ENCODE data around the gene RAB6B. TPM values are rescaled to one million over a fixed set of nuclear protein-coding genes. Genes with fewer than 3 reads are reported as not detected.

RAB6B gene
- polyA plus RNA-seq, 1 experiment: 3.0 TPM

DNA sequence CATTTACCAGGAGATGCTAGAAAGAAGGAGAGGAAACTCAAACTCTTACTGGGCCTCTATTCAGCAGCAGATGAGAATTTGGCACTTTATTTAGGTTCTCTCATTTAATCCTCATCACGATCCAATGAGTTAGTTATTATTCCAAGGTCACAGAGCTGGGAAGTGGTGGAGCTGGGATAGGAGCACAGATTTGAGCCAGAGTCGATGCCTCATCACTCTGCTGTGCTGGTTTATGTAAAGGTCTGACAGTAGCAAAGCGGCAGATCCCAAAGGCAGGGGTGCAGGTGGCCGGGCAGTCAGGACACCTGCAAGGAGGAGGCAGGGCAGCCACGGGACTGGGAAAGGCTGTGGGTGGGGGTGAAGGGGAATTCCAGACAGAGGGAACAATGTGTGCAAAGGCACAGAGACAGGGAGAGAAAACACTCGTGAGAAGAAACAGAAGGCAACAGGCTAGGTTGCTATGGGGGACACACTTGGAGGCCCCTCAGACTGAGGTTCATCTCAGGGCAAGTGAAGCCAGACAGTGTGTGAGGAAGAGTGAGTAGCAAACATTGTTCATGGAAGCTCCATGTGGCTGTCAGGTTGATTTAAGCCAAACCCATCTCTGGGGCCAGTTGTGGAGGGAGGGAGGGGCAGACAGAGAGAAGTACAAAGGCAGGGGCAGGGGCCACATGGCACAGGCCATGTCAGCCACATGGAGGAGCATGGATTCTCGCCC is 26.8 kb downstream of the RAB6B start:
- peaks cover 17% of the 10 kb centered on the region for H3K27me3 ChIP-seq (ENCODE audit: control insufficient read depth, insufficient read depth, low read length)
- ChIA-PET CTCF (interaction anchor here (0.5 kb wide), 1 partner anchor 240 kb away, joined by 3 read pairs; no protein-coding TSS in a partner anchor), POLR2A (no interaction called here)
- H3K4me3 ChIP-seq (ENCODE audit: low read depth, low read length): no peak overlapping the region
- H3K36me3 ChIP-seq (ENCODE audit: control insufficient read depth, insufficient read depth, low read length): no peaks in the 10 kb centered on the region
- TF ChIP-seq, protein P1, sequence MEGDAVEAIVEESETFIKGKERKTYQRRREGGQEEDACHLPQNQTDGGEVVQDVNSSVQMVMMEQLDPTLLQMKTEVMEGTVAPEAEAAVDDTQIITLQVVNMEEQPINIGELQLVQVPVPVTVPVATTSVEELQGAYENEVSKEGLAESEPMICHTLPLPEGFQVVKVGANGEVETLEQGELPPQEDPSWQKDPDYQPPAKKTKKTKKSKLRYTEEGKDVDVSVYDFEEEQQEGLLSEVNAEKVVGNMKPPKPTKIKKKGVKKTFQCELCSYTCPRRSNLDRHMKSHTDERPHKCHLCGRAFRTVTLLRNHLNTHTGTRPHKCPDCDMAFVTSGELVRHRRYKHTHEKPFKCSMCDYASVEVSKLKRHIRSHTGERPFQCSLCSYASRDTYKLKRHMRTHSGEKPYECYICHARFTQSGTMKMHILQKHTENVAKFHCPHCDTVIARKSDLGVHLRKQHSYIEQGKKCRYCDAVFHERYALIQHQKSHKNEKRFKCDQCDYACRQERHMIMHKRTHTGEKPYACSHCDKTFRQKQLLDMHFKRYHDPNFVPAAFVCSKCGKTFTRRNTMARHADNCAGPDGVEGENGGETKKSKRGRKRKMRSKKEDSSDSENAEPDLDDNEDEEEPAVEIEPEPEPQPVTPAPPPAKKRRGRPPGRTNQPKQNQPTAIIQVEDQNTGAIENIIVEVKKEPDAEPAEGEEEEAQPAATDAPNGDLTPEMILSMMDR (IDR thresholded peaks at IDR 0.05; ENCODE audit: insufficient read depth, low read depth, low read length): no peak
- DNase-seq (ENCODE audit: low read depth): no peak

DNA sequence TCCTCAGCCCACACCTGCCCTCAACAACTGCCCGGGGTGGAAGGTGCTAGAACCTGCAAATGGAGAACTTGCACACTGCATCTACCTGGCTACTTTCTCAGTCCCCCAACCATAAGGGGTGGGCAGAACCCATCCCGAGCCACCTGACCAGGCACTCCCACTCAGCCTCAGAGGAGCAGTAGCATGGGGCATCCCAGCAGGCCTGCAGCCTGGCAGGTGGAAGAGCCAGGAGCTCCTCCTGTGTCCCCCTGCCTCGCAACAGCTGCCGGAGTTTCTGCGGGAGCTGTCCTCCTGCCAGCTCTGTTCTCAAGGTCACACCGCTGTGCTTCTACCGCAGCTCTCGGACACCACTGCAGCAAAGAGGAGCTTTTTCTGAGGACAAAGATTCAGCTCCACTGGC is 27.5 kb downstream of the RAB6B start:
- CTCF ChIA-PET: no interaction called here
- POLR2A ChIA-PET: interaction anchor here (0.6 kb wide), 1 partner anchor 84 kb away, joined by 3 read pairs; no protein-coding TSS in a partner anchor

DNA sequence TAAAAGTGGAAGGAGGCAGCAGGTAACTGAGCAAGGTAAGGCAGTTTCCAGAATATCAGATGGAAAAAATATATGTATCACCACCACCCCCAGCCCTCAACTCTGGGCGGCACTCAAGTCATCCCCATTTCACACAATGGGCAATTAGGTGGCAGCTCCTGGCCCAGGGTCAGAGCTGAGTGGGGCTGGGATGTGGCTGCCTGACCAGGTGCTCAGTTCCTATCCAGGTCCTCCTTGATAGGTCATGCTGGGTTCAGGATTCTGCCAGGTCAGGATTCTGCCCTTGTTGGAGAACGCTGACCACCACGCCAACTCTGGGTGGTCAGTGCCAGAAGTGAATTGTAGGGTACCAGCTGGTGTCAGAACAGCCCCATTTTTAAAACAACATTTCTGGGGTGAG is 29.5 kb downstream of the RAB6B start:
- Histone ChIP-seq H3K27me3 (ENCODE audit: control insufficient read depth, insufficient read depth, low read length) (peaks cover 14% of the 10 kb centered on the region), H3K4me3 (ENCODE audit: low read depth, low read length) (no peak overlapping the region), H3K36me3 (ENCODE audit: control insufficient read depth, insufficient read depth, low read length) (no peaks in the 10 kb centered on the region)
- ChIA-PET POLR2A (no interaction called here), CTCF (interaction anchor here (1.1 to 2.3 kb wide), 3 partner anchors 11 to 18 kb away, joined by 3 to 7 read pairs (median 4); no protein-coding TSS in a partner anchor)
- TF ChIP-seq, protein P1 (IDR thresholded peaks at IDR 0.05; ENCODE audit: insufficient read depth, low read depth, low read length): no peak
- no peak for DNase-seq (ENCODE audit: low read depth)

More for the DNA sequence above, 27.5 kb downstream of the RAB6B start:
- H3K27me3 ChIP-seq (ENCODE audit: control insufficient read depth, insufficient read depth, low read length): peaks cover 17% of the 10 kb centered on the region
- H3K36me3 ChIP-seq (ENCODE audit: control insufficient read depth, insufficient read depth, low read length): no peaks in the 10 kb centered on the region
- no peak for DNase-seq (ENCODE audit: low read depth)
- H3K4me3 ChIP-seq (ENCODE audit: low read depth, low read length): no peak overlapping the region
- TF ChIP-seq, protein P1 (IDR thresholded peaks at IDR 0.05; ENCODE audit: insufficient read depth, low read depth, low read length): no peak

DNA sequence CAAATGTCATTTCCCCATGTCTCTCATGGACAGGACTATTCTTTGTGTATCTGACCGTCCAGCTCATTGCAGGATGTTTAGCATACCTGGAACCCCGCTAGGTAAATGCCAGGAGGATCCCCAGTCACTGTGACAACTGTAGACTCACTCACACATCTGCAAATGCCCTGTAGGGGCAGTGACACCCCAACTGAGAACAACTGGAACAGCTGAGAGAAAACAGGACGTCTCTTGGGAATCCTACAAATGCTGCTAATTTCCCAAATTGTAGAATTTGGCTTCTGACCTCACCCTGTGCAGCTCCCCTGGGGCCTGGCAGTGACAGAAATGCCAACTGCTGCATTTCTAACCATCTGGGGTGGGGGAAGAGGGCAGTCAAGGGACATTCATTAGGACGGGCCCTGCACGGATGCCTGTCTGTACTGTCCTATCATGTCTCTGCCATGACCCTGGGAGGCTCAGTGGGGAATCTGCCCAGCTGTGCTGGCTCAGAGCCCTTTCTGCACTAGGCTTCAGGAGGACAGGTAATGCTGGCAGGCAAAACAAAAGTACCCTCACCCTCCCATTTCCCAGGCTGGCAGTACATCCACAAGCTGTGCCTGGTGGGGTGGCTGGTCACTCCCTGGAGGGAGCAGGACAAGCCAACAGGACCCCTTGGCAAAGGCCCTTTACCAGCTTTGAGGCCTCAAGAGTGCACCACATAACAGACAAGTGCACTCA is 30.4 kb downstream of the RAB6B start:
- CTCF ChIA-PET: interaction anchor here (1.7 to 2.3 kb wide), 3 partner anchors 10 to 19 kb away, joined by 3 to 7 read pairs (median 5); no protein-coding TSS in a partner anchor

More for the DNA sequence above, 30.4 kb downstream of the RAB6B start:
- H3K27me3 ChIP-seq (ENCODE audit: control insufficient read depth, insufficient read depth, low read length): peaks cover 12% of the 10 kb centered on the region
- no peak for DNase-seq (ENCODE audit: low read depth)
- TF ChIP-seq, protein P1 (IDR thresholded peaks at IDR 0.05; ENCODE audit: insufficient read depth, low read depth, low read length): no peak
- POLR2A ChIA-PET: no interaction called here
- no peak overlapping the region for H3K4me3 ChIP-seq (ENCODE audit: low read depth, low read length)
- H3K36me3 ChIP-seq (ENCODE audit: control insufficient read depth, insufficient read depth, low read length): no peaks in the 10 kb centered on the region
